ENCODE measurements around the gene GPLD1.

Gene GPLD1

DNA sequence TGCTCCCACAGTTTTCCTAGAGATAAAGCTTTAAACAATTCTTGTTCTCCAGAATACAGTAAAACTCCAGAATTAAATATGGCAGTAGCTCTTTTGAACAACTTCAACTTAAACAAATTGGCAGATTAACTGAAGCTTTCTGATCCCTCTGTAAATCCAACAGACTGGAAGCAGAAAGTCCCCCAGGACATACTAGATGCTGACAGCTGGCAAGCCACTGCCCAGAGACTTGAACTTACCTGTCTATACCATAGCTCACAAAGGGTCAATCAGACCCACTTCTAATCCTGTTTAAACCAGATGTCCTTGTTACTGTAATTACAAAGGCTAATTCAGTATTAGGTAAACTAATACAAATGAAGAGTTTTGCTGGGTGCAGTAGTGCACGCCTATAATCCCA lies 12.3 kb downstream of the GPLD1 start:
- Histone ChIP-seq H3K56ac (ENCODE audit: low read length) (no peak overlapping the region), H3K18ac (ENCODE audit: low read length) (no peak overlapping the region), H3K27ac (ENCODE audit: low read depth, low read length) (no peak overlapping the region), H2BK5ac (ENCODE audit: low read length) (no peak overlapping the region), H3K27me3 (ENCODE audit: insufficient read depth, low read length, poor library complexity) (no peaks in the 10 kb centered on the region), H2BK120ac (ENCODE audit: low read depth, low read length) (no peak overlapping the region), H3K4me3 (ENCODE audit: low read length) (no peak overlapping the region), H4K8ac (ENCODE audit: low read depth, low read length) (no peak overlapping the region), H3K4me2 (ENCODE audit: low read length) (no peak overlapping the region), H3K79me2 (ENCODE audit: control insufficient read depth, insufficient read depth, low read length) (no peaks in the 10 kb centered on the region), H3K9ac (ENCODE audit: low read length) (no peak overlapping the region), H3K4me1 (ENCODE audit: control insufficient read depth, low read depth, low read length) (no peaks in the 10 kb centered on the region), H3K23ac (ENCODE audit: low read length) (no peak overlapping the region), H2AK5ac (ENCODE audit: low read length) (no peak overlapping the region), H3K79me1 (ENCODE audit: low read length) (no peaks in the 10 kb centered on the region), H3K4ac (ENCODE audit: low read depth, low read length) (no peak overlapping the region), H3K36me3 (ENCODE audit: control insufficient read depth, insufficient read depth, low read length) (no peaks in the 10 kb centered on the region), H4K5ac (ENCODE audit: low read length) (no peak overlapping the region), H2BK15ac (replicated peaks; ENCODE audit: low read depth) (no peak overlapping the region)
- DNase-seq: no peak
- WGBS (ENCODE audit: extremely low coverage, insufficient coverage, low lambda C conversion rate): no CpG with 5 or more reads among the region's 1 CpG

DNA sequence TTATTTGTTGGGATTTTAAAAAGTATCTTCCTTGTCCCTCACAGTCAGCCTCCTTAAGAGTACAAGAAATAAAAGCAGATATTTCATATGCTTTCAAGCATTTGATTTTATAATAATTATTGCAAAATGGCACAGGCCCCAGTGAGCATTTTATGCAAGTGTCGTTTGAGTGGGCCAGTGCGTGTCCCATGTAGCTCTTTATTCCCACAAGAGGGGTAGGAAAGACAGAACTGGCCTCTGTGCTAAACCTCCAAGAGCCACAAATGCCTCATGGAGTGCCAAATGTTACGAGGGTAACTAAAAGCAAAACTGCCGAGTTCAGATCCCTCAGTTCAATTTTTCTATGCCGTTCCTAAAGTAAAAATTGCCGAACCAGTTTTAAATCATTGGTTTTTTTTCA lies 12.7 kb downstream of the GPLD1 start:
- Histone ChIP-seq H3K18ac (ENCODE audit: low read length) (no peak overlapping the region), H3K36me3 (ENCODE audit: control insufficient read depth, insufficient read depth, low read length) (no peaks in the 10 kb centered on the region), H3K56ac (ENCODE audit: low read length) (no peak overlapping the region), H3K4ac (ENCODE audit: low read depth, low read length) (no peak overlapping the region), H2AK5ac (ENCODE audit: low read length) (no peak overlapping the region), H3K27ac (ENCODE audit: low read depth, low read length) (no peak overlapping the region), H3K9ac (ENCODE audit: low read length) (no peak overlapping the region), H3K79me2 (ENCODE audit: control insufficient read depth, insufficient read depth, low read length) (no peaks in the 10 kb centered on the region), H4K5ac (ENCODE audit: low read length) (no peak overlapping the region), H2BK5ac (ENCODE audit: low read length) (no peak overlapping the region), H3K79me1 (ENCODE audit: low read length) (no peaks in the 10 kb centered on the region), H4K8ac (ENCODE audit: low read depth, low read length) (peak overlapping the region; percentile 28), H2BK120ac (ENCODE audit: low read depth, low read length) (no peak overlapping the region), H3K27me3 (ENCODE audit: insufficient read depth, low read length, poor library complexity) (no peaks in the 10 kb centered on the region), H3K4me1 (ENCODE audit: control insufficient read depth, low read depth, low read length) (no peaks in the 10 kb centered on the region), H2BK15ac (replicated peaks; ENCODE audit: low read depth) (no peak overlapping the region), H3K23ac (ENCODE audit: low read length) (no peak overlapping the region), H3K4me2 (ENCODE audit: low read length) (no peak overlapping the region), H3K4me3 (ENCODE audit: low read length) (no peak overlapping the region)
- DNase-seq: no peak
- no CpG with 5 or more reads among the region's 6 CpGs for WGBS (ENCODE audit: extremely low coverage, insufficient coverage, low lambda C conversion rate)

- Histone ChIP-seq H2AK5ac (ENCODE audit: low read length) (no peak overlapping the region), H2BK5ac (ENCODE audit: low read length) (no peak overlapping the region), H4K5ac (ENCODE audit: low read length) (no peak overlapping the region), H3K36me3 (ENCODE audit: control insufficient read depth, insufficient read depth, low read length) (no peaks in the 10 kb centered on the region), H2BK120ac (ENCODE audit: low read depth, low read length) (no peak overlapping the region), H3K4ac (ENCODE audit: low read depth, low read length) (no peak overlapping the region), H3K56ac (ENCODE audit: low read length) (no peak overlapping the region), H3K4me3 (ENCODE audit: low read length) (no peak overlapping the region), H3K79me2 (ENCODE audit: control insufficient read depth, insufficient read depth, low read length) (no peaks in the 10 kb centered on the region), H3K23ac (ENCODE audit: low read length) (no peak overlapping the region), H3K27me3 (ENCODE audit: insufficient read depth, low read length, poor library complexity) (no peaks in the 10 kb centered on the region), H3K27ac (ENCODE audit: low read depth, low read length) (no peak overlapping the region), H2BK15ac (replicated peaks; ENCODE audit: low read depth) (no peak overlapping the region), H3K18ac (ENCODE audit: low read length) (no peak overlapping the region), H3K79me1 (ENCODE audit: low read length) (no peaks in the 10 kb centered on the region), H3K4me2 (ENCODE audit: low read length) (no peak overlapping the region), H3K4me1 (ENCODE audit: control insufficient read depth, low read depth, low read length) (no peaks in the 10 kb centered on the region), H4K8ac (ENCODE audit: low read depth, low read length) (no peak overlapping the region), H3K9ac (ENCODE audit: low read length) (no peak overlapping the region)
- no peak for DNase-seq
These were observed 17.2 kb downstream of the GPLD1 start for GRCh38 chr6:24472181-24472580.

GRCh38 chr6:24469811-24470210 lies 19.6 kb downstream of the GPLD1 start:
- DNase-seq: no peak
- Histone ChIP-seq H3K79me1 (ENCODE audit: low read length) (no peaks in the 10 kb centered on the region), H3K23ac (ENCODE audit: low read length) (no peak overlapping the region), H2BK15ac (replicated peaks; ENCODE audit: low read depth) (no peak overlapping the region), H3K4me2 (ENCODE audit: low read length) (no peak overlapping the region), H3K4me3 (ENCODE audit: low read length) (no peak overlapping the region), H3K4ac (ENCODE audit: low read depth, low read length) (no peak overlapping the region), H3K27me3 (ENCODE audit: insufficient read depth, low read length, poor library complexity) (no peaks in the 10 kb centered on the region), H3K56ac (ENCODE audit: low read length) (no peak overlapping the region), H4K5ac (ENCODE audit: low read length) (no peak overlapping the region), H2BK120ac (ENCODE audit: low read depth, low read length) (no peak overlapping the region), H3K36me3 (ENCODE audit: control insufficient read depth, insufficient read depth, low read length) (no peaks in the 10 kb centered on the region), H3K4me1 (ENCODE audit: control insufficient read depth, low read depth, low read length) (no peaks in the 10 kb centered on the region), H2AK5ac (ENCODE audit: low read length) (no peak overlapping the region), H3K27ac (ENCODE audit: low read depth, low read length) (no peak overlapping the region), H4K8ac (ENCODE audit: low read depth, low read length) (no peak overlapping the region), H3K9ac (ENCODE audit: low read length) (no peak overlapping the region), H3K18ac (ENCODE audit: low read length) (no peak overlapping the region), H2BK5ac (ENCODE audit: low read length) (no peak overlapping the region), H3K79me2 (ENCODE audit: control insufficient read depth, insufficient read depth, low read length) (no peaks in the 10 kb centered on the region)
- WGBS (ENCODE audit: extremely low coverage, insufficient coverage, low lambda C conversion rate): no CpG with 5 or more reads among the region's 7 CpGs

DNA sequence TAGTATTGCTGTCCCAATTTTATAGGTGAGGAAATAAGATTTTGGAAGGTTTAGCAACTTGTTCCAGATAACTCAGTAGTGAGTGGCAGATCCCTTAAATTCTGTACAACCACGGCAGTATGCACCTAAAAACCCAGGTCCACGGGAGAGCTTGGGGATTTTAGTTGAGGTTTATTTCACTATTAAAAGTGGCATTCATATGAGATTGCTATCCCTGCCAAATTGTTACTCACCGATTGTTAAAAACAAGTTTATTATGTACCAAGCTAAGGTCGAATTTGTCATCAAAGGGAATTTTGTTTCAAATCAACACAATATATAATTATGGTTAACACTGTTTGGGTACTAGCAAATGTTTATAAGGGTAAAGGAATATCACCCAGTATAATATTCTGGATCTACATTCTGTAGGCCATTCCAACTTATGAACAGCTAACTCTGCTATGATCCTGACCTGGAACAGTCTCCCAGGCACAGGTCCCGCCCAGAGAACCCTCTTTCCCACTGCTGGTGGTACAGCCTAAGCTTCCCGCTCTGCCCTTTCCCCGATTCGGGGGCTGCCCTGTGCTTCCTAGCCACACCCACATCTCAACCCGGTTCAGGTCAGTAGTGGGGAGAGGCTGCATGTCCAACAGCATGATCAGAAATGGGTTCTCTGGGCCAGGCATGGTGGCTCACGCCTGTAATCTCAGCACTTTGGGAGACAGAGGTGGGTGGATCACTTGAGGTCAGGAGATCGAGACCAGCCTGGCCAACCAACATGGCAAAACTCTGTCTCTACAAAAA lies 24.9 kb downstream of the GPLD1 start:
- Histone ChIP-seq H3K27ac (ENCODE audit: low read depth, low read length) (no peak overlapping the region), H2AK5ac (ENCODE audit: low read length) (no peak overlapping the region), H3K4me3 (ENCODE audit: low read length) (no peak overlapping the region), H2BK15ac (replicated peaks; ENCODE audit: low read depth) (no peak overlapping the region), H3K4me2 (ENCODE audit: low read length) (no peak overlapping the region), H4K5ac (ENCODE audit: low read length) (no peak overlapping the region), H3K9ac (ENCODE audit: low read length) (no peak overlapping the region), H3K36me3 (ENCODE audit: control insufficient read depth, insufficient read depth, low read length) (no peaks in the 10 kb centered on the region), H3K4me1 (ENCODE audit: control insufficient read depth, low read depth, low read length) (no peaks in the 10 kb centered on the region), H3K27me3 (ENCODE audit: insufficient read depth, low read length, poor library complexity) (no peaks in the 10 kb centered on the region), H3K79me2 (ENCODE audit: control insufficient read depth, insufficient read depth, low read length) (no peaks in the 10 kb centered on the region), H2BK5ac (ENCODE audit: low read length) (no peak overlapping the region), H3K79me1 (ENCODE audit: low read length) (no peaks in the 10 kb centered on the region), H3K23ac (ENCODE audit: low read length) (no peak overlapping the region), H2BK120ac (ENCODE audit: low read depth, low read length) (no peak overlapping the region), H3K18ac (ENCODE audit: low read length) (no peak overlapping the region), H3K56ac (ENCODE audit: low read length) (no peak overlapping the region), H4K8ac (ENCODE audit: low read depth, low read length) (no peak overlapping the region), H3K4ac (ENCODE audit: low read depth, low read length) (no peak overlapping the region)
- DNase-seq: no peak
- WGBS (ENCODE audit: extremely low coverage, insufficient coverage, low lambda C conversion rate): no CpG with 5 or more reads among the region's 11 CpGs

- Histone ChIP-seq H3K79me2 (ENCODE audit: control insufficient read depth, insufficient read depth, low read length) (no peaks in the 10 kb centered on the region), H3K4me2 (ENCODE audit: low read length) (no peak overlapping the region), H3K4me3 (ENCODE audit: low read length) (no peak overlapping the region), H3K4me1 (ENCODE audit: control insufficient read depth, low read depth, low read length) (no peaks in the 10 kb centered on the region), H2AK5ac (ENCODE audit: low read length) (no peak overlapping the region), H3K79me1 (ENCODE audit: low read length) (no peaks in the 10 kb centered on the region), H3K27ac (ENCODE audit: low read depth, low read length) (no peak overlapping the region), H3K4ac (ENCODE audit: low read depth, low read length) (no peak overlapping the region), H2BK15ac (replicated peaks; ENCODE audit: low read depth) (no peak overlapping the region), H3K23ac (ENCODE audit: low read length) (no peak overlapping the region), H2BK5ac (ENCODE audit: low read length) (no peak overlapping the region), H3K18ac (ENCODE audit: low read length) (no peak overlapping the region), H2BK120ac (ENCODE audit: low read depth, low read length) (no peak overlapping the region), H4K8ac (ENCODE audit: low read depth, low read length) (no peak overlapping the region), H3K9ac (ENCODE audit: low read length) (no peak overlapping the region), H3K36me3 (ENCODE audit: control insufficient read depth, insufficient read depth, low read length) (no peaks in the 10 kb centered on the region), H4K5ac (ENCODE audit: low read length) (no peak overlapping the region), H3K56ac (ENCODE audit: low read length) (no peak overlapping the region), H3K27me3 (ENCODE audit: insufficient read depth, low read length, poor library complexity) (no peaks in the 10 kb centered on the region)
- no peak for DNase-seq
- no CpG with 5 or more reads among the region's 4 CpGs for WGBS (ENCODE audit: extremely low coverage, insufficient coverage, low lambda C conversion rate)
These were observed 28.4 kb downstream of the GPLD1 start for GRCh38 chr6:24460966-24461365.
